H1 (cell line): ENCODE measurements around the gene PBX3. TPM values are rescaled to one million over a fixed set of nuclear protein-coding genes. Genes with fewer than 3 reads are reported as not detected.

ENCODE experiments used
- ATF2 ChIP-seq: IDR thresholded peaks from 2 replicates; pipeline ENCODE4 v1.6.1; 2012; ENCODE audit warnings: low read length, inconsistent platforms
- BRCA1 ChIP-seq: IDR thresholded peaks from 2 replicates; pipeline ENCODE4 v1.6.1; 2012; ENCODE audit warnings: low read depth, low read length, improper control_type of control experiment
- CBX5 ChIP-seq: fragments of 300-800, 300-1000 bp; sonication (generic); IDR thresholded peaks from 2 replicates; pipeline ENCODE4 v1.7.1; 2016; ENCODE audit warnings: antibody characterized with exemption, low read length, low read depth
- E2F6 ChIP-seq: IDR thresholded peaks from 2 replicates; pipeline ENCODE4 v1.6.1; 2012; ENCODE audit warnings: inconsistent platforms
- EGR1 ChIP-seq: IDR thresholded peaks from 2 replicates; pipeline ENCODE4 v1.6.1; 2011; ENCODE audit warnings: low read depth, low read length, borderline replicate concordance
- GABPA ChIP-seq: IDR thresholded peaks from 2 replicates; pipeline ENCODE4 v1.6.1; 2011; ENCODE audit warnings: mild to moderate bottlenecking, low read length, moderate library complexity, borderline replicate concordance; ENCODE audit not compliant: insufficient read depth
- HDAC6 ChIP-seq: IDR thresholded peaks from one replicate; pipeline ENCODE4 v1.7.1; 2012; ENCODE audit warnings: low read depth, mild to moderate bottlenecking, inconsistent platforms, low read length, moderate library complexity
- NRF1 ChIP-seq: IDR thresholded peaks from 2 replicates; pipeline ENCODE4 v1.6.1; 2011; ENCODE audit warnings: mild to moderate bottlenecking, low read depth, low read length, improper control_type of control experiment
- POLR2A ChIP-seq, 2 experiments: IDR thresholded peaks; 1 replicate in 1 of 2; 2 replicates in 1 of 2; pipeline ENCODE4 v1.6.1; 2011; ENCODE audit warnings: low read depth in 2 of 2, low read length in 2 of 2, mild to moderate bottlenecking in 2 of 2; ENCODE audit errors: control extremely low read depth in 1 of 2
- SRF ChIP-seq: IDR thresholded peaks from 2 replicates; pipeline ENCODE4 v1.6.1; 2011; ENCODE audit warnings: mild to moderate bottlenecking, low read depth, low read length, moderate library complexity
- TAF1 ChIP-seq: IDR thresholded peaks from 2 replicates; pipeline ENCODE4 v1.6.1; 2011; ENCODE audit warnings: mild to moderate bottlenecking, low read depth, low read length
- USF2 ChIP-seq: IDR thresholded peaks from 2 replicates; pipeline ENCODE4 v1.6.1; 2011; ENCODE audit warnings: low read length, improper control_type of control experiment
- polyA plus RNA-seq, 7 experiments: library from polyadenylated mRNA; depleted of rRNA in 3 of 7; stranded (reverse) in 5 of 7; unstranded in 2 of 7; fragments of >200 nt in 5 of 7; fragments of 200-250 nt in 2 of 7; gene quantifications; 1 replicate in 5 of 7; 2 replicates in 1 of 7; 4 replicates in 1 of 7; pipeline versions ENCODE4 v1.2.1 to v1.2.3, GENCODE V29; 2011 to 2013; ENCODE audit warnings: missing spikeins in 2 of 7, mixed read lengths in 2 of 7
- total RNA-seq: library from RNA; stranded (reverse); fragmentation: NEBNext Ultra II Directional; extraction: Animal tissue kit (Norgen Biotek cat#: 25700); gene quantifications from 2 replicates; pipeline ENCODE4 v1.2.1, GENCODE V29; 2021

Gene PBX3
- total and polyA plus RNA-seq, 2 of the 8 experiments (the other 6 are each of a cell fraction or from before 2014, with no cell fraction given) = 22.7 to 44.3 TPM

- TF ChIP-seq E2F6 (no peak), ATF2 (no peak), GABPA (no peak), TAF1 (no peak), NRF1 (no peak), HDAC6 (no peak), USF2 (no peak), EGR1 (no peak), SRF (no peak), POLR2A (IDR thresholded peaks at IDR 0.05; ENCODE audit: control extremely low read depth in 1 of 2, low read depth in 2 of 2, low read length in 2 of 2) (no peak), CBX5 (no peak), BRCA1 (no peak)
- TF ChIP-seq, all 59 proteins: peak for 0
Observed at GRCh38 chr9:125749287-125749935, 2.2 kb downstream of the PBX3 start (continued).
